ENCODE data around the gene FAM50A.
"Not testable (repeated sequence)": the region's sequence is repeated elsewhere in the genome, so short reads cannot be mapped to it uniquely, and the experiment has no call there.

DNA sequence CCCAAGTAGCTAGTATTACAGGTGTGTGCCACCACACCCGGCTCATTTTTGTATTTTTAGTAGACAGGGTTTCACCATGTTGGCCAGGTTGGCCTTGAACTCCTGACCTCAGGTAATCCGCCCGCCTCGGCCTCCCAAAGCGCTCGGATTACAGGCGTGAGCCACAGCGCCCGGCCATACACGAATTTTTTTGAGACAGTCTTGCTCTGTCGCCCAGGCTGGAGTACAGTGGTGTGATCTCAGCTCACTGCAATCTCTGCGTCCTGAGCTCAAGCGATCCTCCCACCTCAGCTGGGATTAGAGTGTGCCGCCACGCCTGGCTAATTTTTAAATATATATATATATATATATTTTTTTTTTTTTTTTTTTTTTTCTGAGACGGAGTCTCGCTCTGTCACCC lies 47.6 kb upstream of the FAM50A start:
- TF ChIP-seq POLR2AphosphoS5, CTCF (IDR thresholded peaks at IDR 0.05): not testable (repeated sequence)
